AG04450 (cell line): Measurements from ENCODE around the gene GPR37. TPM values are rescaled to one million over a fixed set of nuclear protein-coding genes. Genes with fewer than 3 reads are reported as not detected.

ENCODE experiments used
- CTCF ChIA-PET: fragments of 300-600, 350-600 bp; formaldehyde crosslinking; extraction: SDS; loops from one replicate; lab custom pipeline; 2022; ENCODE audit warnings: antibody characterized with exemption, inconsistent platforms; lab: Charles Lee
- POLR2A ChIA-PET: fragments of 350-600 bp; formaldehyde crosslinking; extraction: SDS; loops from one replicate; lab custom pipeline; 2021; ENCODE audit warnings: antibody characterized with exemption, inconsistent platforms; lab: Yijun Ruan, JAX
- DNase-seq: peaks from one replicate; pipeline ENCODE4 v3.0.0-alpha.2; 2011; ENCODE audit warnings: low read depth, low spot score
- H3K27ac ChIP-seq: one replicate; pipeline ENCODE4 v1.5.1; 2012; ENCODE audit warnings: low read depth, low read length, control low read depth
- H3K27me3 ChIP-seq: one replicate; pipeline ENCODE4 v1.6.0; 2012; ENCODE audit warnings: low read length; ENCODE audit not compliant: control insufficient read depth, insufficient read depth
- H3K4me3 ChIP-seq: 2 replicates; pipeline ENCODE4 v1.5.1; 2011; ENCODE audit warnings: mild to moderate bottlenecking, low read depth, low read length, control low read depth
- H3K9me3 ChIP-seq: 2 replicates; pipeline ENCODE4 v1.5.1; 2012; ENCODE audit warnings: low read length; ENCODE audit not compliant: control insufficient read depth, insufficient read depth
- polyA plus RNA-seq: library from polyadenylated mRNA; depleted of rRNA; stranded (reverse); fragments of >200 nt; gene quantifications from 2 replicates; pipeline ENCODE4 v1.2.3, GENCODE V29; 2011
- TF ChIP-seq, protein P1 (sequence below): IDR thresholded peaks from 2 replicates; pipeline ENCODE4 v1.5.1; 2011; ENCODE audit warnings: low read depth, low read length, control low read depth, inconsistent platforms

The GPR37 gene
- polyA plus RNA-seq, 1 experiment: 5.5 TPM

- Histone ChIP-seq H3K27me3 (no peaks in the 10 kb centered on the region), H3K9me3 (no peaks in the 10 kb centered on the region), H3K27ac (no peak overlapping the region), H3K4me3 (no peak overlapping the region)
- POLR2A ChIA-PET: no interaction called here
- TF ChIP-seq, protein P1, sequence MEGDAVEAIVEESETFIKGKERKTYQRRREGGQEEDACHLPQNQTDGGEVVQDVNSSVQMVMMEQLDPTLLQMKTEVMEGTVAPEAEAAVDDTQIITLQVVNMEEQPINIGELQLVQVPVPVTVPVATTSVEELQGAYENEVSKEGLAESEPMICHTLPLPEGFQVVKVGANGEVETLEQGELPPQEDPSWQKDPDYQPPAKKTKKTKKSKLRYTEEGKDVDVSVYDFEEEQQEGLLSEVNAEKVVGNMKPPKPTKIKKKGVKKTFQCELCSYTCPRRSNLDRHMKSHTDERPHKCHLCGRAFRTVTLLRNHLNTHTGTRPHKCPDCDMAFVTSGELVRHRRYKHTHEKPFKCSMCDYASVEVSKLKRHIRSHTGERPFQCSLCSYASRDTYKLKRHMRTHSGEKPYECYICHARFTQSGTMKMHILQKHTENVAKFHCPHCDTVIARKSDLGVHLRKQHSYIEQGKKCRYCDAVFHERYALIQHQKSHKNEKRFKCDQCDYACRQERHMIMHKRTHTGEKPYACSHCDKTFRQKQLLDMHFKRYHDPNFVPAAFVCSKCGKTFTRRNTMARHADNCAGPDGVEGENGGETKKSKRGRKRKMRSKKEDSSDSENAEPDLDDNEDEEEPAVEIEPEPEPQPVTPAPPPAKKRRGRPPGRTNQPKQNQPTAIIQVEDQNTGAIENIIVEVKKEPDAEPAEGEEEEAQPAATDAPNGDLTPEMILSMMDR: no peak
- CTCF ChIA-PET: interaction anchor here (2.2 kb wide), 1 partner anchor 12 kb away, joined by 6 read pairs; no protein-coding TSS in a partner anchor
- DNase-seq: no peak
Measured at GRCh38 chr7:124796771-124797170, 31.2 kb upstream of the GPR37 start.

GRCh38 chr7:124792696-124793095 lies 27.1 kb upstream of the GPR37 start:
- no peak overlapping the region for H3K27ac ChIP-seq
- CTCF ChIA-PET: interaction anchor here (1.5 to 2.5 kb wide), 3 partner anchors 622 to 638 kb away, joined by 4 to 14 read pairs (median 7); no protein-coding TSS in a partner anchor
- POLR2A ChIA-PET: no interaction called here
- TF ChIP-seq, protein P1: no peak
- H3K4me3 ChIP-seq: no peak overlapping the region
- no peak for DNase-seq
- H3K9me3 ChIP-seq: no peaks in the 10 kb centered on the region
- H3K27me3 ChIP-seq: no peaks in the 10 kb centered on the region

DNA sequence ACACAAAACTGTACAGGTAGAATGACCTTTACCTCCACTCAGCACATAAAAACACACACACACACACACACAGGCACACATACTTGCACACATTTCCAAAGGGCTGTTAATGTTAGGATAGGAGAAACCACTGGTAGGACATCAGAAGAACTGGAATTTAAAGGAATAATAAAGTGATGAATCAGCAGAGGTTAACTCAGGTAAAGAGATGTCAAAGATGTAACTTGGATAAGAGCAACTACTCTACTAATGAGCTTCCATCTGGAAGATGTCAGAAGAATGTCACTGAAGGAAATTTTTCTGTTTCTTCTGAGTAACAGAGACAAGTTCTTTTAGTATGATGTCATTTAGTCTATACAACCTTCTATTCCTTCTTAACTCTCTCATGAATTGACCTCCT lies 26.4 kb upstream of the GPR37 start:
- ChIA-PET POLR2A (no interaction called here), CTCF (interaction anchor here (1.5 to 2.5 kb wide), 3 partner anchors 621 to 637 kb away, joined by 4 to 14 read pairs (median 7); no protein-coding TSS in a partner anchor)
- Histone ChIP-seq H3K27ac (no peak overlapping the region), H3K4me3 (no peak overlapping the region), H3K9me3 (no peaks in the 10 kb centered on the region), H3K27me3 (no peaks in the 10 kb centered on the region)
- TF ChIP-seq, protein P1: no peak
- no peak for DNase-seq

DNA sequence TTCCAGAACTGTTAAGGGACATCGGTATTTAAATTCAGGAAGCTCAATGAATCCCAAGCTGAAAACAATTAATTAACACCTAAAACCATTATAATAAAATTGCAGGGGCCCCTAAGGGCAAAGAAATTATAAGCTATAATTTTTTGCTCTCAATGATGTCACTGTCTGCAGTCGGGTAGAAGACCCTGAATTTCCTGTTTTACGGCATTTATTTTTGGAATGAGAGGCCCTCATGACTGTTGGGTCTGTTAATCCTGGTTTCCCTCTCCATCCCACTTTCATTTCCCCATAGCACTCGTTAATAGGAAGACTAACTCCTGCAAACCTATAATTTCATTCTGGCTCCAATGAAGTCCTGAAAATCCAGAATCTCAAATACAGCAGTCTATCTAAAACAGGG lies 25.8 kb upstream of the GPR37 start:
- Histone ChIP-seq H3K9me3 (no peaks in the 10 kb centered on the region), H3K4me3 (no peak overlapping the region), H3K27me3 (no peaks in the 10 kb centered on the region), H3K27ac (no peak overlapping the region)
- CTCF ChIA-PET: interaction anchor here (1.0 to 2.5 kb wide), 4 partner anchors 620 to 637 kb away, joined by 4 to 14 read pairs (median 6); no protein-coding TSS in a partner anchor
- DNase-seq: no peak
- POLR2A ChIA-PET: no interaction called here
- TF ChIP-seq, protein P1: no peak

DNA sequence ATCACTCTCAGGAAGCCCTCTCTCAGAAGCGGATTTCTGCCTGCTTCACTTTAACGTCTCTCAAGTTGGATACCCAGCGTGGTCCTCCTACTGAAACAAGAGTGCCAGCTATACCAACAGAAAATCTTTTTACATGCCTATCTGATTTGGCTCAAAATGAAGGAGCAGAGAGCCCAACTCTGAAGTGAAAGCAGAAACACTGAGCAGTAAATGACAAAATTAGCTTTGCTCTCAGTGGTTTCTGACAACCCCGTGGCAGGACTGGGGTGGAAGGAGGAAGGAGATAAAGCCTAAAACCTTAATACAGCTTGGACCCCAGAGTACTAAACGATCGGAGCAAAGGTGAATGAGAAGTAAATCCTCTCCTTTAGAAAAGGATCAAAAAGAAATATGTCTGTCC lies 25.1 kb upstream of the GPR37 start:
- CTCF ChIA-PET: interaction anchor here (1.0 to 2.5 kb wide), 3 partner anchors 620 to 636 kb away, joined by 3 to 14 read pairs (median 4); no protein-coding TSS in a partner anchor
- no peak overlapping the region for H3K4me3 ChIP-seq
- no peak overlapping the region for H3K27ac ChIP-seq
- H3K27me3 ChIP-seq: no peaks in the 10 kb centered on the region
- POLR2A ChIA-PET: no interaction called here
- no peaks in the 10 kb centered on the region for H3K9me3 ChIP-seq
- TF ChIP-seq, protein P1: no peak
- no peak for DNase-seq
